ENCODE measurements around the gene SERAC1. TPM values are rescaled to one million over a fixed set of nuclear protein-coding genes. Genes with fewer than 3 reads are reported as not detected.

Gene SERAC1
- total RNA-seq, 1 donor = 26.3 TPM

Other genes with a start within 250 kb of the SERAC1 start
- gene SYNJ2, start 186.4 kb downstream of the SERAC1 start, total RNA-seq = 36.7 and 53.1 TPM in 2 replicates
- 5.8 and 8.6 TPM in 2 replicates for gene GTF2H5, start 88 bp upstream of the SERAC1 start, total RNA-seq
- gene TULP4, start 144.2 kb upstream of the SERAC1 start, total RNA-seq = 90.2 and 120 TPM in 2 replicates

All from fibroblast of villous mesenchyme (primary cell).